Testis (tissue), 3 donors: ENCODE results near the gene FAM120A. TPM values are rescaled to one million over a fixed set of nuclear protein-coding genes. Genes with fewer than 3 reads are reported as not detected.

Experiments
- DNase-seq: peaks from one replicate; pipeline ENCODE4 v3.0.0-alpha.2; 2019
- H3K27ac ChIP-seq, 2 donors: fragments of 200-600 bp; sonication (generic); one replicate each; pipeline ENCODE4 v1.5.1; 2019
- H3K27me3 ChIP-seq: fragments of 200-600 bp; sonication (generic); one replicate; pipeline ENCODE4 v1.5.1; 2019
- H3K36me3 ChIP-seq: fragments of 200-600 bp; sonication (generic); one replicate; pipeline ENCODE4 v1.5.1; 2017; ENCODE audit warnings: low read depth; ENCODE audit errors: missing control alignments
- H3K4me1 ChIP-seq: fragments of 200-600 bp; sonication (generic); one replicate; pipeline ENCODE4 v1.5.1; 2019
- H3K4me3 ChIP-seq, 2 donors: fragments of 200-600 bp; sonication (generic); one replicate each; pipeline ENCODE4 v1.5.1; 2017 to 2019
- H3K9me3 ChIP-seq: fragments of 200-600 bp; sonication (generic); one replicate; pipeline ENCODE4 v1.5.1; 2017
- CTCF ChIP-seq, 3 experiments: fragments of 450-650 bp in 2 of 3; fragments of 200-600 bp in 1 of 3; sonication (generic) in 1 of 3; IDR thresholded peaks; one replicate each; pipeline ENCODE4 v1.5.1; 2016 to 2019; ENCODE audit warnings: antibody characterized with exemption in 3 of 3, mild to moderate bottlenecking in 2 of 3, moderate library complexity in 1 of 3
- POLR2A ChIP-seq: fragments of 450-650 bp; IDR thresholded peaks from one replicate; pipeline ENCODE4 v1.6.1; 2017; ENCODE audit warnings: antibody characterized with exemption, mild to moderate bottlenecking, moderate library complexity
- WGBS, 2 donors: methylation state at CpG; one replicate each; pipeline ENCODE4 v1.1.5; 2018; 5-methylcytosine and 5-hydroxymethylcytosine counted together
- intact Hi-C: fragments of 100-400 bp; cut with DNase I; formaldehyde crosslinking; loops from one replicate; pipeline ENCODE4 v1.15.1; 2023; ENCODE audit warnings: low total_unique reads
- polyA plus RNA-seq: library from polyadenylated mRNA; stranded (reverse); fragments of 350-450 nt; fragmentation: Illumina TruSeq; extraction: RNeasy Lipid Tissue Mini Kit (QIAGEN cat#74804); gene quantifications from one replicate; pipeline ENCODE4 v1.2.3, GENCODE V29; 2014; ENCODE audit warnings: low read depth, low replicate concordance; ENCODE audit not compliant: insufficient read depth
- total RNA-seq, 2 donors: library from RNA; depleted of rRNA; stranded (reverse); fragments of >200 nt; gene quantifications; one replicate each; pipeline ENCODE4 v1.2.3, GENCODE V29; 2016

The FAM120A gene
- total and polyA plus RNA-seq, 3 donors from 2014 or later: 39.3 to 81.5 (median 73.9) TPM

GRCh38 chr9:93513606-93514005 is 62.1 kb downstream of the FAM120A start:
- H3K36me3 ChIP-seq: no peaks in the 10 kb centered on the region

GRCh38 chr9:93517331-93517730 is 65.8 kb downstream of the FAM120A start:
- intact Hi-C loops: no loop called here
- no peaks in the 10 kb centered on the region for H3K27me3 ChIP-seq
- no peak overlapping the region for H3K27ac ChIP-seq
- TF ChIP-seq CTCF (IDR thresholded peaks at IDR 0.05) (no peak), POLR2A (no peak)
- no peaks in the 10 kb centered on the region for H3K36me3 ChIP-seq
- DNase-seq: no peak
- WGBS, 2 donors: 59 to 76% methylated on average over 1 of the region's 1 CpG
- no peak overlapping the region for H3K4me3 ChIP-seq
- H3K9me3 ChIP-seq: no peaks in the 10 kb centered on the region
- H3K4me1 ChIP-seq: no peaks in the 10 kb centered on the region

More at GRCh38 chr9:93513606-93514005, 62.1 kb downstream of the FAM120A start:
- TF ChIP-seq CTCF (IDR thresholded peaks at IDR 0.05): no peak
- no peak for TF ChIP-seq POLR2A
- Histone ChIP-seq H3K9me3 (no peaks in the 10 kb centered on the region), H3K4me1 (peaks cover 9% of the 10 kb centered on the region), H3K4me3 (no peak overlapping the region), H3K27me3 (no peaks in the 10 kb centered on the region), H3K27ac (no peak overlapping the region)
- intact Hi-C loops: no loop called here
- 74 to 78% methylated on average over 9 of the region's 9 CpGs for WGBS, 2 donors
- peak; percentile 26 for DNase-seq

DNA sequence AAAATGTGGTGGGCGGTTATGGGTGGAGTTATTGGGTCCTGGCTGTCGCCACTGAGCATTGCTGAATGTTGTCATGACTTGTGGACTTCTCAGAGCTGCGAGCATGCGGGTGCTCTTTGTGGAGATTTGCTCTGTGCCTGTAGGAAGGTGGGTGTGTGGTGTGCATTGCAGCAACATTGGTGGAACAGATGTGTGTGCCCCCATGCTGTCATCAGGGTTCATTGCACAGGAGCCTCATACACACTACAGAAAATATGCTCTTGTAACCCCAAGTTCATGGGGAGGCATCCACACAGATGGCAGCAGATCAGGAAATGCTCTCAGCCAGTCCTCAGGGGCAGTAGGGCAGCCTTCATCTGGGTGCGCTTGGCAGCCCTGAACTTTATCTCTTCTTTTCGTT is 69.0 kb downstream of the FAM120A start:
- DNase-seq: no peak
- no peaks in the 10 kb centered on the region for H3K4me1 ChIP-seq
- WGBS, 2 donors: 78 to 90% methylated on average over 6 of the region's 6 CpGs
- TF ChIP-seq CTCF (IDR thresholded peaks at IDR 0.05) (no peak), POLR2A (no peak)
- no peaks in the 10 kb centered on the region for H3K27me3 ChIP-seq
- H3K27ac ChIP-seq: no peak overlapping the region
- no peaks in the 10 kb centered on the region for H3K9me3 ChIP-seq
- H3K36me3 ChIP-seq: no peaks in the 10 kb centered on the region
- H3K4me3 ChIP-seq: no peak overlapping the region
- intact Hi-C loops: no loop called here

DNA sequence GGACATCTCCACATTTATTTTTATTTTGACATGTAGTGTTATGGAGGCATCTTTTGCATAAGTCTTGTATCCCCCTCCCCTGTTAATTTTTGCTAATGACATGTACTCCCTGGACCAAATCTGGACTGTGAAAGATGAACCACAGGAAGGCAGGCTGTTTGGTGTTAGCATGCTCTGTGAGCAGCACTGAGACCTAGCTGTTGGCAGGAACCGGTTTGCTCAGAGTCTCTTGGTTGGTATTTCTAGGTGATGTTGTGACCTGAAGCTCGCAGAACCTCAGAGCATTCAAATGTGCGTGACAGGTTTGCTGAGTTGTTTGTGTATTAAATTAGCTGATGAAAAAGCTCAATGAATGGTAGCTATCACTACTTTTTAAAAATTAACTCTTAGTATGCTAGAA is 71.3 kb downstream of the FAM120A start:
- no peaks in the 10 kb centered on the region for H3K36me3 ChIP-seq

More for the DNA sequence above, 71.3 kb downstream of the FAM120A start:
- Histone ChIP-seq H3K4me1 (no peaks in the 10 kb centered on the region), H3K27ac (no peak overlapping the region), H3K9me3 (no peaks in the 10 kb centered on the region), H3K27me3 (no peaks in the 10 kb centered on the region), H3K4me3 (no peak overlapping the region)
- TF ChIP-seq POLR2A (no peak), CTCF (IDR thresholded peaks at IDR 0.05) (no peak)
- DNase-seq: no peak
- WGBS, 2 donors: 94 to 96% methylated on average over 3 of the region's 3 CpGs
- intact Hi-C loops: no loop called here
